GM18505 (cell line): ENCODE results near the gene FCMR.

ENCODE experiments used
- ATAC-seq: cut with Tn5 transposase; IDR thresholded peaks from one replicate; pipeline ENCODE4 v1.9.1; 2021; ENCODE audit not compliant: unreplicated experiment
- POLR2A ChIP-seq: IDR thresholded peaks from 4 replicates; pipeline ENCODE4 v1.6.1; 2011; ENCODE audit warnings: borderline replicate concordance; ENCODE audit not compliant: insufficient read depth, insufficient read length; ENCODE audit errors: extremely low read depth

FCMR gene, protein sequence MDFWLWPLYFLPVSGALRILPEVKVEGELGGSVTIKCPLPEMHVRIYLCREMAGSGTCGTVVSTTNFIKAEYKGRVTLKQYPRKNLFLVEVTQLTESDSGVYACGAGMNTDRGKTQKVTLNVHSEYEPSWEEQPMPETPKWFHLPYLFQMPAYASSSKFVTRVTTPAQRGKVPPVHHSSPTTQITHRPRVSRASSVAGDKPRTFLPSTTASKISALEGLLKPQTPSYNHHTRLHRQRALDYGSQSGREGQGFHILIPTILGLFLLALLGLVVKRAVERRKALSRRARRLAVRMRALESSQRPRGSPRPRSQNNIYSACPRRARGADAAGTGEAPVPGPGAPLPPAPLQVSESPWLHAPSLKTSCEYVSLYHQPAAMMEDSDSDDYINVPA

GRCh38 chr1:206921772-206922265 lies at the start of gene FCMR:
Gene FCMR (minus strand): TSS chr1:206921941. CDS start chr1:206921854, 87 bp downstream.
- no peak for ATAC-seq
- peak; percentile 80 for TF ChIP-seq POLR2A

DNA sequence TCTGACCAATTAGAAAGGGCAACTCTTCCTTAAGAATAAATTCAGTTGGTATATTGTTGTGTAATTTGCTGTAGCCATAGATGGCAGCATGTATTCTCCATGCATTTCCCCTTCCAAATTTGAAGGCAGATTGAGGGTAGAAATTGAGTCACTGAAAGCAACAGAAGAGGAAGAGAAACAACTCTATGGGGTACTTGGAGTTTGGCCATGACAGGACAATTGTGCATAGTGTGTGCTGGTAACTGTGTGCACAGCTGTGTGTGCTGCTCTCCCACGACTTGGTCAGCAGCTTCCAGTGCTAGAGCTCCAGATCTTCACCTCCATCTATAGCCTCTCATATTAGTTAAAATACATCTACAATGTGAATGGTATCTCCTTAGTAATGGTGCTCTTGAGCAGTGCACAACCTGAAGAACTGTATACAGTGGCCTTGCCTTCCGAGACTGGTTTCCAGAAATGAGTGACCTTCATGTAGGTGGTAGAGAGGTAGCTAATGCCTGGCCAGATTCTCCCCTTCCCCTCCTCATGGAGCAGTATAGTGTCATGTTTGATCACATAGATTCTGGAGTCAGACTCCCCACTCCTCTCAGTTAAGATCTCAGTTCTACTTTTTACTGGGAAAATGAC lies 49.4 kb upstream of the FCMR start:
- no peak for ATAC-seq

GRCh38 chr1:206970446-206970845 lies 48.7 kb upstream of the FCMR start, which contains the start of gene FCAMR:
Gene FCAMR (minus strand): TSS chr1:206970460. CDS start chr1:206970125, 335 bp downstream.
- no peak for TF ChIP-seq POLR2A
- no peak for ATAC-seq

More for the DNA sequence above, 49.4 kb upstream of the FCMR start:
- TF ChIP-seq POLR2A = no peak

DNA sequence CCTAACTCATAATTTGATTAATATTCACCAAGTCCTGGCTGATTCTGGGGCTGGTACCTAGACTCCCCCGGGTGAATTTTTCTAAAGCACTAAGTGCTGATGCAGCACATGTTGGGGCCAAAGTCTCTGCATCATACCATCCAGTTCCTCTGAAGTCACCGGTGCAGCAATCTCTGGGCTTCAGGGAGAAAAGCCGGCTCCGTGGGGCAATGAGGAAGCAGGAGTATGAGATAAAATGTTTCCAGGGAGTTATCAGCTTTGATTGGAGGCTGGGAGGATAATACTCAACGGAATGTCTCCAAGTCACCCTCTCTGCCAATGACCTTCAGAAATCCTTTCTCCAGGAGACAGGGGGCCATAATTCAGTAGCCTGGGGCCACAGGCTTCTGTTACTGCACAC lies 47.3 kb upstream of the FCMR start:
- no peak for ATAC-seq

GRCh38 chr1:206967096-206967849 lies 45.5 kb upstream of the FCMR start:
- no peak for TF ChIP-seq POLR2A
- no peak for ATAC-seq

More for the DNA sequence above, 47.3 kb upstream of the FCMR start:
- no peak for TF ChIP-seq POLR2A

- TF ChIP-seq POLR2A = no peak
- no peak for ATAC-seq
These were observed 44.0 kb upstream of the FCMR start for GRCh38 chr1:206965781-206966180.

DNA sequence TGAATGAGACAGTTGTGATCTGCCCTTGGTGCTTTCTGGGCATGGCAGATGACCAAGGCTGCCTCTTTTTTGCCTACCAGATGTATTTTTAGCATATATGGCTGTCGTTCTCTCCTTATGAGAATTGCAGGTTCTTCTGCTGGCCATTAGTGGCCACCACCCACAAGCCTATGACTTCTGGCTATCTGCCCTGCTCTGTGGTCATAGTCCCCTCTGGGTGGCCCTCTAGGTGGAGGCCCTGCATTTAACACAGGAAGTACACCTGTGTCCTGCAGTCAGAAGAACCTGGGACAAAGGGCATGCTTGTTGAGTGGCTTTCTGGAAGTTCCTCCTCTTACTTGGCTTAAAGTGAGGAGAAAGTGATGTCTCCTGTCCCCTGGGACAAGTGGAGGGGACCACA lies 42.0 kb upstream of the FCMR start:
- TF ChIP-seq POLR2A = no peak
- ATAC-seq = no peak

GRCh38 chr1:206963119-206963712 lies 41.5 kb upstream of the FCMR start:
- TF ChIP-seq POLR2A = no peak
- no peak for ATAC-seq

DNA sequence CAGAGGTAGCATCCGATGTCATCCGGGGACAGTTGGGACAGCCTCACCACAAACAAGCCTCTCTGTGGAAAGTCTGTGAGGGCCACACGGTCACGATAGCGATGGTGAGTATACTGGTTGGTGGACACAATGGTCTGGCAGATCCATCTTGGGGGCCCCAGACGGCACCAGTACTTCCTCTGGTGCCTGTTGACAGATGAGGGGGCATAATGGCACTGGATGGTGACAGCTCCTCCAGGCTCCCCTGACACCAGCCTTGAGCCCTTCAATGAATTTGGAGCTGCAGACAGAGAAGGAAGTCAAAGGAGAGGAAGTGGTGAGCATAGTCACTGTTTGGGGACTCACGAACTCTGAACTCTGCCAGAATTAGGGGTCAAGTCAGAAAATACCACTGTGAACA lies 40.5 kb upstream of the FCMR start:
- TF ChIP-seq POLR2A = no peak
- ATAC-seq = no peak

DNA sequence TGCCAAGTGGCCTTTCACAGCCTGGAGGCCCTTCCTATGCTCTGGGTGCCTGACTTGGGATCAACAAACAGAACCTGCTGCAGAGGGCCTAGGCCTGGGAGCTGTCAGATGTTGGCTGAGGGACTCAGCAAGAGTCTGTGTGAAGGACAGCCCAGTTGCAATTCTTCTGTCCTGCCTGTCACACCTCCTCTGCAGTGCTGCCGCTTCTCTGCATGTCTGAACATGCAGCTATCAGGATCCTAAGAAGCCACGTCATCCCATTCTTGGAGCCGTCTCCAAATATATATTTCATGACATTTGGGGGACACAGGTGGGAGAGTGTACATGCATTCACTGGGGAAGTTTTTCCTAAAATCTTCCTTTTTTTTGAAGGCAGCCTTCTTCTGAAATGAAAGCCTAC lies 39.9 kb upstream of the FCMR start:
- no peak for ATAC-seq
- TF ChIP-seq POLR2A = no peak

DNA sequence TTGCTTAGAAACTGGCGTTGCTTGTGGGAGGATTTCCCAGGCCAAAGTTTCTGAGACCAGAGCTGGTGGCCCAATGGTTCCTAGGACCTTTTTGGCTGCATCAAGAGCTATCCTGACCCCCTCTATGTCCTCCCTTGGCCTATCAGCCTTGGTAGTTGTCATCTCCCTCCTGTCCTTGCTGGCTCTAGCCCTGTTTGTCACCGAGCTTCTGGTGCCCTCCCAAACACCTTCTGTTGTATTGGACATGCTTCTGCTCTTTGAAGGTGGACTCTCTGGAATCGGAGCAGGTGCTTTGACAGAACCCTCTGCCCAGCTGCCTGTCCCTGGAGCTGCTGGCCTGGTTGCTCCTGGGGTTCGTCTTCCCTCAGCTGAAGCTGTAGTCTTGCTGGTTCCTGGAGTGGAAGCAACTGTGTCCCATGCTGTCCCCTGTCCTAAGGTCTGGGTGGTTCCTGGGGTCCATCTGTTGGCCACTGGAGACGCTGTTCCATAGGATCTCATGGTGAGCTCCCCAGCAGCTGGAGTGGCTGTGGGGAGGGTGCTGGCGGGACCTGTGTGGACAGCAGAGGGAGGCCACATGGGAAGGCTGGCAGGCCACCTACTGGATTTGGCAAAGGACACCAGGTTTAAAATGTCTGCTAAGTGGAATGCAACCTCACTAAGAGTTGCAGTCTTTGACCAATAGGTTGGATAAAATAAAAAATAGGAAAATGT lies 39.1 kb upstream of the FCMR start:
- no peak for ATAC-seq

DNA sequence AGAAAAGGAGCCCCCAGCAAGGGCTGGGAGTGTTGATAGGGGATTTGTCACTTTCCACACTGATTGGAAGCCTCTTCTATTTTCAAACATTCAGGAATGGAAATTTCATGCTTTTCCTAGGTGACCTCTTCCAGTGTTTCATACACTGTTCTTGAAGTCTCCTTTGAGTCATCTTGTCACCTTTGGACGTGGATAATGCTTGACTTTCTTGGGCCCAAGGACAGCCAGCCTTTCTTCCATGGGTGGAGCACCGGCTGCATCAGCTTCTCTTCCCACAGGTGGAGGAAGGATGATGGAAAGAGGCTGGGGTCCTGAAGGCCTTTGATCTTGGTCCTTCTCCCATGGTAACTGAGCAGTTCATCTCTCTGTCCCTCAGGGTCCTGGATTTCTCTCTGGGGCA lies 36.4 kb upstream of the FCMR start:
- TF ChIP-seq POLR2A = no peak
- no peak for ATAC-seq

More for the DNA sequence above, 39.1 kb upstream of the FCMR start:
- TF ChIP-seq POLR2A = no peak
